ENCODE results near the gene GDAP2.

GRCh38 chr1:117952386-117952785 lies 23.0 kb upstream of the GDAP2 start:
- TF ChIP-seq CTCF (IDR thresholded peaks at IDR 0.05; ENCODE audit: insufficient read depth, low read depth, low read length) (no peak), EZH2 (IDR thresholded peaks at IDR 0.05; ENCODE audit: insufficient read depth, low read length) (no peak)

All from astrocyte (in vitro differentiated cells and primary cell).